Endothelial cell of umbilical vein (primary cell): Measurements from ENCODE around the gene STK32C. TPM values are rescaled to one million over a fixed set of nuclear protein-coding genes. Genes with fewer than 3 reads are reported as not detected.
"Not testable (repeated sequence)": the region's sequence is repeated elsewhere in the genome, so short reads cannot be mapped to it uniquely, and the experiment has no call there.

Source experiments
- BruUV-seq: library from RNA; stranded (reverse); fragments of 400-500 nt; replicated peaks from 2 replicates; lab custom pipeline; 2021; lab: Mats Ljungman, UMichigan
- CTCF ChIA-PET: fragments of 300-600, 350-600 bp; sonication (Branson Sonifier 250); formaldehyde crosslinking; loops from one replicate; lab custom pipeline; 2021; ENCODE audit warnings: antibody characterized with exemption, inconsistent platforms; lab: Charles Lee
- POLR2A ChIA-PET: fragments of 300-600, 350-600 bp; sonication (Branson Sonifier 250); formaldehyde crosslinking; loops from one replicate; lab custom pipeline; 2021; ENCODE audit warnings: antibody characterized with exemption, inconsistent platforms; lab: Charles Lee
- DNase-seq: peaks from one replicate; pipeline ENCODE4 v3.0.0-alpha.2; 2011; ENCODE audit warnings: low read depth, low spot score
- FAIRE-seq: peaks from 2 replicates; lab custom pipeline; 2011; peaks lifted over from hg19 to GRCh38; lab: Jason Lieb, UNC
- H2AFZ ChIP-seq: 2 replicates; pipeline ENCODE4 v1.6.0; 2012; ENCODE audit warnings: low read depth, low read length, control low read depth, inconsistent platforms
- H3K27ac ChIP-seq: 2 replicates; pipeline ENCODE4 v1.5.1; 2011; ENCODE audit warnings: low read depth, mild to moderate bottlenecking, control low read depth, low read length, moderate library complexity; ENCODE audit not compliant: insufficient read depth
- H3K27me3 ChIP-seq, 2 experiments: 2 replicates each; pipeline versions ENCODE4 v1.6.0 to v1.6.1; 2011; ENCODE audit warnings: low read length in 2 of 2, mixed read lengths in 1 of 2; ENCODE audit not compliant: control insufficient read depth in 2 of 2, insufficient read depth in 2 of 2
- H3K36me3 ChIP-seq, 2 experiments: 2 replicates in 1 of 2; 3 replicates in 1 of 2; pipeline ENCODE4 v1.5.1; 2011; ENCODE audit warnings: low read length in 2 of 2, mild to moderate bottlenecking in 1 of 2, moderate library complexity in 1 of 2; ENCODE audit not compliant: control insufficient read depth in 2 of 2, insufficient read depth in 2 of 2; ENCODE audit errors: extremely low read depth in 1 of 2
- H3K4me1 ChIP-seq: 3 replicates; pipeline ENCODE4 v1.5.1; 2011; ENCODE audit warnings: mild to moderate bottlenecking, low read length; ENCODE audit not compliant: control insufficient read depth, insufficient read depth; ENCODE audit errors: extremely low read depth
- H3K4me2 ChIP-seq: 2 replicates; pipeline ENCODE4 v1.6.1; 2011; ENCODE audit warnings: low read length, control low read depth, mixed read lengths; ENCODE audit not compliant: insufficient read depth
- H3K4me3 ChIP-seq, 3 experiments: fragments of 200-600 bp in 1 of 3; sonication (generic), shearing (Covaris generic) in 1 of 3; replicated peaks in 1 of 3; 2 replicates each; pipeline ENCODE4 v1.5.1; 2011 to 2016; ENCODE audit warnings: control low read depth in 3 of 3, low read length in 3 of 3, mild to moderate bottlenecking in 2 of 3, inconsistent platforms in 1 of 3, low read depth in 1 of 3, moderate library complexity in 1 of 3; ENCODE audit not compliant: insufficient read depth in 1 of 3
- H3K79me2 ChIP-seq: 2 replicates; pipeline ENCODE4 v1.6.0; 2012; ENCODE audit warnings: low read length, inconsistent platforms; ENCODE audit not compliant: control insufficient read depth, insufficient read depth
- H3K9ac ChIP-seq: replicated peaks from 2 replicates; pipeline ENCODE3; 2011; ENCODE audit warnings: low read length, control low read depth; ENCODE audit not compliant: insufficient read depth; ENCODE audit errors: extremely low read depth
- H3K9me1 ChIP-seq: replicated peaks from 3 replicates; pipeline ENCODE4 v1.6.0; 2011; ENCODE audit warnings: mild to moderate bottlenecking, low read length; ENCODE audit not compliant: control insufficient read depth, insufficient read depth; ENCODE audit errors: extremely low read depth
- H3K9me3 ChIP-seq: replicated peaks from 2 replicates; pipeline ENCODE4 v1.5.1; 2012; ENCODE audit warnings: low read length, inconsistent platforms; ENCODE audit not compliant: control insufficient read depth, insufficient read depth
- H4K20me1 ChIP-seq: replicated peaks from 2 replicates; pipeline ENCODE3; 2011; ENCODE audit warnings: mild to moderate bottlenecking, low read length; ENCODE audit not compliant: control insufficient read depth, insufficient read depth; ENCODE audit errors: extremely low read depth
- FOS ChIP-seq: IDR thresholded peaks from 2 replicates; pipeline ENCODE4 v1.6.1; 2011; ENCODE audit warnings: mild to moderate bottlenecking, low read length, moderate library complexity, borderline replicate concordance; ENCODE audit not compliant: insufficient read depth
- GATA2 ChIP-seq: IDR thresholded peaks from 2 replicates; pipeline ENCODE4 v1.7.0; 2011; ENCODE audit warnings: low read depth, mild to moderate bottlenecking, moderate library complexity, mixed read lengths, low read length; ENCODE audit not compliant: insufficient read length, insufficient read depth
- JUN ChIP-seq: IDR thresholded peaks from 2 replicates; pipeline ENCODE4 v1.6.1; 2011; ENCODE audit warnings: borderline replicate concordance, low read depth; ENCODE audit not compliant: insufficient read length, insufficient read depth
- MAX ChIP-seq: IDR thresholded peaks from 2 replicates; pipeline ENCODE4 v1.6.1; 2011; ENCODE audit not compliant: insufficient read depth, insufficient read length
- MYC ChIP-seq: IDR thresholded peaks from one replicate; pipeline ENCODE4 v1.6.1; 2011; ENCODE audit warnings: mild to moderate bottlenecking, low read depth, low read length
- POLR2A ChIP-seq: IDR thresholded peaks from 2 replicates; pipeline ENCODE4 v1.6.1; 2012; ENCODE audit warnings: low read depth, mild to moderate bottlenecking, control low read depth, low read length
- POLR2AphosphoS5 ChIP-seq: IDR thresholded peaks from 2 replicates; pipeline ENCODE4 v1.6.1; 2012; ENCODE audit warnings: low read depth, mild to moderate bottlenecking, control low read depth, low read length, moderate library complexity; ENCODE audit not compliant: insufficient read depth
- dilution Hi-C: fragments of 300-500 bp; cut with MboI; formaldehyde crosslinking; loops from one replicate; pipeline ENCODE4 v1.15.0; 2019; ENCODE audit warnings: low sequenced_read_pairs; ENCODE audit not compliant: extremely low pct_ligation_motif_present
- intact Hi-C: fragments of 100-400 bp; cut with micrococcal nuclease; formaldehyde crosslinking; loops from one replicate; pipeline ENCODE4 v1.10.0; 2022
- polyA plus RNA-seq, 4 experiments: library from polyadenylated mRNA; depleted of rRNA in 3 of 4; stranded (reverse) in 3 of 4; unstranded in 1 of 4; fragments of >200 nt; gene quantifications; 2 replicates each; pipeline versions ENCODE4 v1.2.1 to v1.2.3, GENCODE V29; 2011 to 2012; ENCODE audit warnings: missing spikeins in 1 of 4
- total RNA-seq: library from RNA; stranded (reverse); gene quantifications from 2 replicates; pipeline ENCODE4 v1.2.3, GENCODE V29; 2021

STK32C gene
- total and polyA plus RNA-seq, 2 donors (not counting 3 experiments of a cell fraction or from before 2014, with no cell fraction given), result 5.4 to 14.1 TPM

DNA sequence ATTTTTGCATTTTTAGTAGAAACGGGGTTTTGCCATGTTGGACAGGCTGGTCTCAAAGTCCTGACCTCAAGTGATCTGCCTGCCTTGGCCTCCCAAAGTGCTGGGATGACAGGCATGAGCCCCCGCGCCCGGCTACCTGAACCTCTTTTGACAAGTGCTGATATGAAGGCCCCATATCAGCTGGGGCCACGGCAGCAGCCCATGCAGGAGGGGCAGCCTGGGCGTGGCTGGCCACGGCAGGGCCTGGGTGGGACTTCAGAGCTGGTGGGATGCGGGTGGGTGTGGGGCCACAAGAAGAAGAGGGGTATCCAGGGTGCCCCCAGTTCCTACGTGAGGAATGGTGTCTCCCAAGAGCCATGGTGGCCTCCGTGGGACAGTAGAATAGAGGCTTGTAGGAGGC is 31.1 kb upstream of the STK32C start:
- no peak overlapping the region for H3K4me3 ChIP-seq
- POLR2A ChIA-PET, result no interaction called here
- H3K27ac ChIP-seq, result no peak overlapping the region
- intact Hi-C loops (no loop called here), dilution Hi-C loops (no loop called here)
- no peaks in the 10 kb centered on the region for H3K9me3 ChIP-seq
- H4K20me1 ChIP-seq, result no peaks in the 10 kb centered on the region
- H3K79me2 ChIP-seq, result no peaks in the 10 kb centered on the region
- no peak overlapping the region for H2AFZ ChIP-seq
- no peaks in the 10 kb centered on the region for H3K27me3 ChIP-seq
- H3K9ac ChIP-seq, result no peak overlapping the region
- no peak for FAIRE-seq
- no TSS peak for BruUV-seq
- no peak overlapping the region for H3K4me2 ChIP-seq
- H3K9me1 ChIP-seq, result no peaks in the 10 kb centered on the region
- CTCF ChIA-PET, result no interaction called here
- DNase-seq, result no peak
- TF ChIP-seq POLR2A, result no peak
- no peak for TF ChIP-seq FOS
- TF ChIP-seq MYC, result no peak
- no peak for TF ChIP-seq JUN
- no peak for TF ChIP-seq GATA2
- no peak for TF ChIP-seq MAX
- no peak for TF ChIP-seq POLR2AphosphoS5
- H3K4me1 ChIP-seq, result peaks cover 12% of the 10 kb centered on the region
- peaks cover 0 to 3% of the 10 kb centered on the region in 2 experiments for H3K36me3 ChIP-seq

- H3K27me3 ChIP-seq, H3K9me3 ChIP-seq, H2AFZ ChIP-seq, FAIRE-seq, H4K20me1 ChIP-seq, H3K9me1 ChIP-seq, H3K9ac ChIP-seq, dilution Hi-C loops, H3K4me3 ChIP-seq, POLR2A ChIA-PET, BruUV-seq, H3K79me2 ChIP-seq, H3K36me3 ChIP-seq, H3K27ac ChIP-seq, DNase-seq, intact Hi-C loops: not testable (repeated sequence)
- Histone ChIP-seq H3K4me2 (peak overlapping the region; percentile 62), H3K4me1 (peaks cover 13% of the 10 kb centered on the region)
- CTCF ChIA-PET, result interaction anchor here (0.9 to 1.2 kb wide), 3 partner anchors 12 to 43 kb away, joined by 3 to 4 read pairs (median 3); no protein-coding TSS in a partner anchor
Observed at GRCh38 chr10:132337854-132338253, 30.1 kb upstream of the STK32C start.
